HCT116 (cell line): ENCODE data around the gene RRH. TPM values are rescaled to one million over a fixed set of nuclear protein-coding genes. Genes with fewer than 3 reads are reported as not detected.

Experiments
- ATAC-seq: fragments of 200-7000 bp; cut with Tn5 transposase; 2 replicates; pipeline ENCODE4 v1.9.1; 2020; ENCODE audit warnings: mild to moderate bottlenecking, moderate library complexity
- BruUV-seq: library from RNA; stranded (reverse); fragments of 400-500 nt; replicated peaks from 2 replicates; lab custom pipeline; 2021; lab: Mats Ljungman, UMichigan
- CTCF ChIA-PET: fragments of 300-600 bp; sonication (Branson Sonifier 250); formaldehyde crosslinking; loops from one replicate; lab custom pipeline; 2021; ENCODE audit warnings: antibody characterized with exemption; lab: Charles Lee
- POLR2A ChIA-PET: fragments of 300-600, 350-600 bp; sonication (Branson Sonifier 250); formaldehyde crosslinking; loops from one replicate; lab custom pipeline; 2021; ENCODE audit warnings: antibody characterized with exemption; lab: Charles Lee
- RAD21 ChIA-PET, 2 experiments: fragments of 300-600 bp; sonication (Branson Sonifier 250); formaldehyde crosslinking; loops; one replicate each; lab custom pipeline; 2023; ENCODE audit warnings: low total read pairs in 2 of 2; ENCODE audit not compliant: uncharacterized antibody in 2 of 2, unreplicated experiment in 2 of 2, low non-redundant PET in 1 of 2; lab: Charles Lee
- DNase-seq: peaks from one replicate; pipeline ENCODE4 v3.0.0-alpha.2; 2010; ENCODE audit warnings: low read depth, low spot score
- H2AFZ ChIP-seq: fragments of 200-600 bp; shearing (Covaris generic), sonication (generic); 2 replicates; pipeline ENCODE4 v1.6.1; 2017; ENCODE audit warnings: low read depth, mixed run types, mixed read lengths, antibody characterized with exemption, low read length; ENCODE audit not compliant: poor library complexity, severe bottlenecking
- H3K27ac ChIP-seq: 2 replicates; pipeline ENCODE4 v1.5.1; 2012; ENCODE audit warnings: low read depth, low read length
- H3K27me3 ChIP-seq: fragments of 200-600 bp; sonication (generic); 2 replicates; pipeline ENCODE4 v1.6.1; 2016; ENCODE audit warnings: mixed run types, low read length, mixed read lengths; ENCODE audit not compliant: insufficient read depth
- H3K36me3 ChIP-seq, 2 experiments: fragments of 200-500 bp in 1 of 2; fragments of 200-600 bp in 1 of 2; sonication (Bioruptor generic) in 1 of 2; sonication (generic) in 1 of 2; 2 replicates each; pipeline versions ENCODE4 v1.5.1 to v1.6.1; 2014 to 2016; ENCODE audit warnings: low read length in 2 of 2, inconsistent platforms in 1 of 2, mixed read lengths in 1 of 2, mixed run types in 1 of 2; ENCODE audit not compliant: insufficient read depth in 2 of 2, control insufficient read depth in 1 of 2
- H3K4me1 ChIP-seq, 2 experiments: fragments of 200-600 bp in 1 of 2; sonication (generic) in 1 of 2; 2 replicates each; pipeline versions ENCODE4 v1.5.1 to v1.6.1; 2012 to 2017; ENCODE audit warnings: low read length in 2 of 2, inconsistent platforms in 1 of 2, mild to moderate bottlenecking in 1 of 2, mixed read lengths in 1 of 2, mixed run types in 1 of 2, moderate library complexity in 1 of 2; ENCODE audit not compliant: insufficient read depth in 2 of 2, control insufficient read depth in 1 of 2
- H3K4me2 ChIP-seq: fragments of 200-600 bp; sonication (generic); 2 replicates; pipeline ENCODE4 v1.6.1; 2017; ENCODE audit warnings: mixed run types, low read length, mixed read lengths
- H3K4me3 ChIP-seq, 2 experiments: fragments of 200-600 bp in 1 of 2; sonication (generic) in 1 of 2; replicated peaks in 1 of 2; 2 replicates each; pipeline ENCODE4 v1.5.1; 2011 to 2016; ENCODE audit warnings: low read length in 2 of 2, control low read depth in 1 of 2, low read depth in 1 of 2, mild to moderate bottlenecking in 1 of 2, mixed read lengths in 1 of 2, mixed run types in 1 of 2
- H3K79me2 ChIP-seq: fragments of 200-600 bp; sonication (generic); 2 replicates; pipeline ENCODE4 v1.6.1; 2017; ENCODE audit warnings: mild to moderate bottlenecking, mixed run types, low read length, moderate library complexity, mixed read lengths; ENCODE audit not compliant: insufficient read depth
- H3K9ac ChIP-seq: fragments of 200-600 bp; sonication (generic); 2 replicates; pipeline ENCODE4 v1.6.1; 2016; ENCODE audit warnings: low read length, mixed read lengths
- H3K9me2 ChIP-seq: fragments of 200-600 bp; sonication (generic), shearing (Covaris generic); 2 replicates; pipeline ENCODE4 v1.6.1; 2017; ENCODE audit warnings: mixed run types, mild to moderate bottlenecking, moderate library complexity; ENCODE audit not compliant: insufficient read depth
- H3K9me3 ChIP-seq, 2 experiments: fragments of 200-500 bp in 1 of 2; fragments of 200-600 bp in 1 of 2; sonication (Bioruptor generic) in 1 of 2; sonication (generic) in 1 of 2; 2 replicates each; pipeline ENCODE4 v1.6.1; 2014 to 2017; ENCODE audit warnings: low read length in 2 of 2, mixed read lengths in 2 of 2, inconsistent platforms in 1 of 2, low read depth in 1 of 2, mild to moderate bottlenecking in 1 of 2, mixed run types in 1 of 2, moderate library complexity in 1 of 2; ENCODE audit not compliant: control insufficient read depth in 1 of 2, insufficient read depth in 1 of 2
- H4K20me1 ChIP-seq: fragments of 200-600 bp; sonication (generic), shearing (Covaris generic); 2 replicates; pipeline ENCODE4 v1.6.1; 2017; ENCODE audit warnings: mixed run types, mild to moderate bottlenecking, moderate library complexity; ENCODE audit not compliant: insufficient read depth
- CEBPB ChIP-seq: IDR thresholded peaks from 2 replicates; pipeline ENCODE4 v1.6.1; 2012; ENCODE audit warnings: low read depth
- EGR1 ChIP-seq: IDR thresholded peaks from 2 replicates; pipeline ENCODE4 v1.6.1; 2012; ENCODE audit warnings: low read depth
- EZH2 ChIP-seq: fragments of 200-600 bp; sonication (generic); IDR thresholded peaks from 2 replicates; pipeline ENCODE4 v1.6.1; 2017; ENCODE audit warnings: antibody characterized with exemption, mixed run types
- FOSL1 ChIP-seq: IDR thresholded peaks from 2 replicates; pipeline ENCODE4 v1.6.1; 2012; ENCODE audit warnings: low read depth
- JUND ChIP-seq: IDR thresholded peaks from 2 replicates; pipeline ENCODE4 v1.6.1; 2012
- RAD21 ChIP-seq: IDR thresholded peaks from 2 replicates; pipeline ENCODE4 v1.6.1; 2012; ENCODE audit warnings: low read depth, mild to moderate bottlenecking
- SIN3A ChIP-seq: IDR thresholded peaks from 2 replicates; pipeline ENCODE4 v1.6.1; 2012; ENCODE audit warnings: low read depth
- SP1 ChIP-seq: IDR thresholded peaks from 2 replicates; pipeline ENCODE4 v1.6.1; 2012; ENCODE audit warnings: low read depth
- TCF7L2 ChIP-seq: IDR thresholded peaks from 2 replicates; pipeline ENCODE4 v1.7.0; 2011; ENCODE audit warnings: borderline replicate concordance, inconsistent platforms; ENCODE audit not compliant: insufficient read depth, insufficient read length; ENCODE audit errors: extremely low read depth
- YY1 ChIP-seq: IDR thresholded peaks from 2 replicates; pipeline ENCODE4 v1.6.1; 2011; ENCODE audit warnings: low read length, low read depth, moderate library complexity, mild to moderate bottlenecking; ENCODE audit not compliant: insufficient replicate concordance; ENCODE audit errors: extremely low read depth
- ZFX ChIP-seq: fragments of 450-650 bp; IDR thresholded peaks from 2 replicates; pipeline ENCODE4 v1.6.1; 2017
- intact Hi-C: fragments of 100-400 bp; cut with micrococcal nuclease; formaldehyde crosslinking; loops from 2 replicates; pipeline ENCODE4 v1.10.0; 2022
- total RNA-seq: library from RNA; stranded (reverse); gene quantifications from one replicate; pipeline ENCODE4 v1.2.1, GENCODE V29; 2021; ENCODE audit not compliant: unreplicated experiment
- TF ChIP-seq, protein P1 (sequence below): IDR thresholded peaks from 2 replicates; pipeline ENCODE4 v1.6.1; 2012
- TF ChIP-seq, protein P2 (sequence below): IDR thresholded peaks from 2 replicates; pipeline ENCODE4 v1.6.1; 2012
- TF ChIP-seq, protein P3 (sequence below): IDR thresholded peaks from 2 replicates; pipeline ENCODE4 v1.6.1; 2012; ENCODE audit warnings: low read depth

Gene RRH
- total RNA-seq, 1 experiment from 2014 or later = 0.42 TPM

DNA sequence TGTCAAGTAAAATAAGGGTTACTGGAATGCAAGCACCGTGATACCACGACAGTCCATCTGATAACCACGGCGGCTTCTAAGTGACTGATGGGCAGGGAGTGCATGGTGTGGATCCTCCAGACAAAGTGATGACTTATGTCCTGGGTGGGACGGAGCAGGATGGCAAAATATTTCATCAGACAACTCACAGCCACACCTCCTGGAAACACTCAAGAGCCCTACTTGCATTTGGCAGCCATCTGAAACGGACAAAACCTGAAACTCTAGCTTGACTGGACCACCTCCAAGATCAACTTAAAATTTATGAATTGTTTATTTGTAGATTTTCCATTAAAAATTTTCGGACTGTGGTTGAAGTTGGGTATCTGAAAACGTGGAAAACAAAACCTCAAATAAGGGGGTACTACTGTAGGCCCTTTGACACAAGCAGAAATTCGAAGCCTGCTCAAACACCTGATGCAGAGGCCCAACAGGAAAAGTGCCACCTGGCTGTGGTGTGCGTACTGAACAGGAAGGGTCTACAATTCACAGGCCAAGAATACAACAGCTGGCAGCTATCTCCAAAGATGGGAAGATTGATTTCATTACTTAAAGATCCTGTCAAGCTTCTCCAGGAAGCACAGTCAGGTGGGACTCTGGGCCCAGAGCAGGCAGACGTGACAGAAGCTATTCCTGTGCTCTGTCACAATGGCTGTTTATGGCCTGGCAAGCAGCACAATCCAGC is 46.2 kb downstream of the RRH start:
- Histone ChIP-seq H3K4me2 (no peak overlapping the region), H3K27ac (no peak overlapping the region), H3K9me2 (no peaks in the 10 kb centered on the region), H3K4me1 (no peaks in the 10 kb centered on the region), H3K27me3 (no peaks in the 10 kb centered on the region), H3K9ac (no peak overlapping the region), H3K36me3 (no peaks in the 10 kb centered on the region), H3K4me3 (no peak overlapping the region), H3K79me2 (no peaks in the 10 kb centered on the region), H2AFZ (no peak overlapping the region), H4K20me1 (no peaks in the 10 kb centered on the region), H3K9me3 (no peaks in the 10 kb centered on the region)
- ATAC-seq = no peak
- RAD21 ChIA-PET = no interaction called here
- intact Hi-C loops = no loop called here
- POLR2A ChIA-PET = no interaction called here
- BruUV-seq = no TSS peak
- peak; percentile 3 for DNase-seq
- CTCF ChIA-PET = no interaction called here
- TF ChIP-seq JUND (no peak), RAD21 (no peak), CEBPB (no peak)
- TF ChIP-seq, protein P1, sequence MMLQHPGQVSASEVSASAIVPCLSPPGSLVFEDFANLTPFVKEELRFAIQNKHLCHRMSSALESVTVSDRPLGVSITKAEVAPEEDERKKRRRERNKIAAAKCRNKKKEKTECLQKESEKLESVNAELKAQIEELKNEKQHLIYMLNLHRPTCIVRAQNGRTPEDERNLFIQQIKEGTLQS = no peak

DNA sequence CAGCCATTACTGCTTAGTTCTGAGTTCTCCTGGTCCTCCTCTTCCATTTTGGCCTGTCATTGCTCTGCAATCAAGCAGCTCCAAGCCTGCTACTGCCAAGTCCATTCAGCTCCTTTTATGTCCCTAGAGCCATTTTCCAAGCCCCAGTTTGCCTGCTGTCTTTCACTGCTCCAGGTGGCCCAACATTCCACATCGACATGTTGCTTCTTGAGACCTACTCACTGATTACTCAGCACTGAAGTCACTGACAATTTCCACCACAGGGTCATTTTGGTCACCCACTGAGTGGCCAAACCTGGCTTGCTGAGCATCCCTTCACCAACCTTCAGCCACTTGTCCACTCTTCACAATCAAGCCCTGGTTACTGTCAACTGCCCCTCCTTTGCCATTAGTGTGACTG is 47.3 kb downstream of the RRH start:
- Histone ChIP-seq H3K79me2 (no peaks in the 10 kb centered on the region), H3K36me3 (no peaks in the 10 kb centered on the region), H3K4me1 (no peaks in the 10 kb centered on the region), H2AFZ (no peak overlapping the region), H3K27me3 (no peaks in the 10 kb centered on the region), H3K9ac (no peak overlapping the region), H3K4me2 (no peak overlapping the region), H3K9me3 (no peaks in the 10 kb centered on the region), H4K20me1 (no peaks in the 10 kb centered on the region), H3K9me2 (no peaks in the 10 kb centered on the region), H3K27ac (no peak overlapping the region), H3K4me3 (no peak overlapping the region)
- RAD21 ChIA-PET = no interaction called here
- CTCF ChIA-PET = no interaction called here
- DNase-seq = no peak
- no peak for ATAC-seq
- POLR2A ChIA-PET = no interaction called here
- no TSS peak for BruUV-seq
- TF ChIP-seq EZH2 (no peak), YY1 (no peak), SIN3A (no peak), TCF7L2 (no peak), ZFX (no peak), SP1 (no peak), EGR1 (no peak), FOSL1 (no peak)
- TF ChIP-seq, protein P1 = no peak
- TF ChIP-seq, protein P2, sequence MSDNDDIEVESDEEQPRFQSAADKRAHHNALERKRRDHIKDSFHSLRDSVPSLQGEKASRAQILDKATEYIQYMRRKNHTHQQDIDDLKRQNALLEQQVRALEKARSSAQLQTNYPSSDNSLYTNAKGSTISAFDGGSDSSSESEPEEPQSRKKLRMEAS = no peak
- TF ChIP-seq, protein P3, sequence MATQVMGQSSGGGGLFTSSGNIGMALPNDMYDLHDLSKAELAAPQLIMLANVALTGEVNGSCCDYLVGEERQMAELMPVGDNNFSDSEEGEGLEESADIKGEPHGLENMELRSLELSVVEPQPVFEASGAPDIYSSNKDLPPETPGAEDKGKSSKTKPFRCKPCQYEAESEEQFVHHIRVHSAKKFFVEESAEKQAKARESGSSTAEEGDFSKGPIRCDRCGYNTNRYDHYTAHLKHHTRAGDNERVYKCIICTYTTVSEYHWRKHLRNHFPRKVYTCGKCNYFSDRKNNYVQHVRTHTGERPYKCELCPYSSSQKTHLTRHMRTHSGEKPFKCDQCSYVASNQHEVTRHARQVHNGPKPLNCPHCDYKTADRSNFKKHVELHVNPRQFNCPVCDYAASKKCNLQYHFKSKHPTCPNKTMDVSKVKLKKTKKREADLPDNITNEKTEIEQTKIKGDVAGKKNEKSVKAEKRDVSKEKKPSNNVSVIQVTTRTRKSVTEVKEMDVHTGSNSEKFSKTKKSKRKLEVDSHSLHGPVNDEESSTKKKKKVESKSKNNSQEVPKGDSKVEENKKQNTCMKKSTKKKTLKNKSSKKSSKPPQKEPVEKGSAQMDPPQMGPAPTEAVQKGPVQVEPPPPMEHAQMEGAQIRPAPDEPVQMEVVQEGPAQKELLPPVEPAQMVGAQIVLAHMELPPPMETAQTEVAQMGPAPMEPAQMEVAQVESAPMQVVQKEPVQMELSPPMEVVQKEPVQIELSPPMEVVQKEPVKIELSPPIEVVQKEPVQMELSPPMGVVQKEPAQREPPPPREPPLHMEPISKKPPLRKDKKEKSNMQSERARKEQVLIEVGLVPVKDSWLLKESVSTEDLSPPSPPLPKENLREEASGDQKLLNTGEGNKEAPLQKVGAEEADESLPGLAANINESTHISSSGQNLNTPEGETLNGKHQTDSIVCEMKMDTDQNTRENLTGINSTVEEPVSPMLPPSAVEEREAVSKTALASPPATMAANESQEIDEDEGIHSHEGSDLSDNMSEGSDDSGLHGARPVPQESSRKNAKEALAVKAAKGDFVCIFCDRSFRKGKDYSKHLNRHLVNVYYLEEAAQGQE = no peak
- intact Hi-C loops = no loop called here
